Heart left ventricle (tissue), 16 donors: ENCODE data around the gene MED12L. TPM values are rescaled to one million over a fixed set of nuclear protein-coding genes. Genes with fewer than 3 reads are reported as not detected.

Experiments used
- ATAC-seq, 4 donors: fragments of 200-7000 bp; cut with Tn5 transposase; one replicate each; pipeline ENCODE4 v1.9.1; 2020 to 2022; ENCODE audit warnings: moderate library complexity in 4 of 4, mild to moderate bottlenecking in 3 of 4, moderate number of reproducible peaks in 1 of 4
- DNase-seq, 5 donors: peaks; one replicate each; pipeline ENCODE4 v3.0.0-alpha.2; 2020
- H3K27ac ChIP-seq, 12 donors: fragments of 200-600 bp; sonication (generic) in 4 of 12; one replicate each; pipeline versions ENCODE4 v1.5.0 to v1.8.0; 2016 to 2022; ENCODE audit warnings: mild to moderate bottlenecking in 2 of 12
- H3K27me3 ChIP-seq, 9 donors: fragments of 200-600 bp; sonication (generic) in 2 of 9; one replicate each; pipeline versions ENCODE4 v1.5.1 to v1.8.0; 2016 to 2022; ENCODE audit warnings: mild to moderate bottlenecking in 3 of 9
- H3K36me3 ChIP-seq, 9 donors: fragments of 200-600 bp; sonication (generic) in 2 of 9; one replicate each; pipeline versions ENCODE4 v1.5.0 to v1.8.0; 2018 to 2022; ENCODE audit warnings: mild to moderate bottlenecking in 2 of 9
- H3K4me1 ChIP-seq, 12 donors: fragments of 200-600 bp; sonication (generic) in 4 of 12; one replicate each; pipeline versions ENCODE4 v1.5.0 to v1.8.0; 2016 to 2022; ENCODE audit warnings: mild to moderate bottlenecking in 3 of 12
- H3K4me3 ChIP-seq, 12 donors: fragments of 200-600 bp; sonication (generic) in 4 of 12; one replicate each; pipeline versions ENCODE4 v1.5.0 to v1.8.0; 2017 to 2022; ENCODE audit warnings: mild to moderate bottlenecking in 9 of 12, moderate library complexity in 4 of 12
- H3K9me3 ChIP-seq, 12 donors: fragments of 200-600 bp; sonication (generic) in 4 of 12; one replicate each; pipeline versions ENCODE4 v1.5.0 to v1.8.0; 2016 to 2022; ENCODE audit warnings: mild to moderate bottlenecking in 1 of 12
- POLR2A ChIP-seq, 2 donors: fragments of 450-650 bp; IDR thresholded peaks; one replicate each; pipeline ENCODE4 v1.6.1; 2017; ENCODE audit warnings: antibody characterized with exemption in 2 of 2, mild to moderate bottlenecking in 2 of 2, moderate library complexity in 2 of 2
- WGBS, 4 donors: extraction: QIAGEN DNeasy Blood & Tissue Kit in 2 of 4; methylation state at CpG; one replicate each; pipeline versions ENCODE4 v1.1.5 to v1.1.7; 2013 to 2018; 5-methylcytosine and 5-hydroxymethylcytosine counted together
- intact Hi-C, 10 donors: fragments of 100-400 bp; cut with DNase I; formaldehyde crosslinking; loops; one replicate each; pipeline versions ENCODE4 v1.11.1 to v1.14.2; 2022
- polyA plus RNA-seq, 2 donors: library from polyadenylated mRNA; stranded (reverse); fragments of 200-250 nt; gene quantifications; one replicate each; pipeline ENCODE4 v1.2.3, GENCODE V29; 2013
- total RNA-seq, 9 donors: library from RNA; depleted of rRNA in 2 of 9; stranded (reverse); fragments of >200 nt in 2 of 9; fragmentation: NEBNext Ultra II Directional in 3 of 9; extraction: Animal tissue kit (Norgen Biotek cat#: 25700) in 3 of 9; gene quantifications; one replicate each; pipeline versions ENCODE4 v1.1.0 to v1.2.4, GENCODE V29; 2016 to 2023
- TF ChIP-seq, protein P1 (sequence below), 12 donors: fragments of 200-600 bp; sonication (generic) in 4 of 12; IDR thresholded peaks; one replicate each; pipeline versions ENCODE4 v1.5.0 to v1.8.0; 2018 to 2022; ENCODE audit warnings: antibody characterized with exemption in 12 of 12, mild to moderate bottlenecking in 5 of 12
- donor health status: ischemic (EF 13 %, LVEDD 7.1; RV severe dilation, severe dysfunction).
- donor health status: healthy with polysubstance abuse.
- donor health status: DM: no; HTN: yes; CAD: no.
- donor health status: DM: no; HTN: no; CAD: no.
- donor health status: ischemic (EF 25% LVEDD 6.9; RV normal size, moderate dysfunction).
- donor health status: ischemic (EF 25% LVEDD 5.7; RV mildly dilated, moderate dysfunction).
- donor health status: healthy.
- donor health status: DM: yes; HTN: yes; CAD: no.
- donor health status: ischemic (EF 35%, LVEDD 5.7; RV mildly dilated, moderate dysfunction).
- donor health status: nonischemic (EF 11% LVEDD 7.7; RV severe dilation, severe dysfunction).
- donor health status: DM: yes; HTN: yes; CAD: no.
- donor health status: PGD.
- donor health status: ischemic (EF 29% LVEDD 5.4; RV normal size, mild dysfunction).
- donor health status: nonischemic (EF 23%, LVEDD 6.1; RV moderate dilation, normal function).

Gene MED12L
- total and polyA plus RNA-seq, 11 donors, result 0.06 to 2.1 (median 0.39) TPM

DNA sequence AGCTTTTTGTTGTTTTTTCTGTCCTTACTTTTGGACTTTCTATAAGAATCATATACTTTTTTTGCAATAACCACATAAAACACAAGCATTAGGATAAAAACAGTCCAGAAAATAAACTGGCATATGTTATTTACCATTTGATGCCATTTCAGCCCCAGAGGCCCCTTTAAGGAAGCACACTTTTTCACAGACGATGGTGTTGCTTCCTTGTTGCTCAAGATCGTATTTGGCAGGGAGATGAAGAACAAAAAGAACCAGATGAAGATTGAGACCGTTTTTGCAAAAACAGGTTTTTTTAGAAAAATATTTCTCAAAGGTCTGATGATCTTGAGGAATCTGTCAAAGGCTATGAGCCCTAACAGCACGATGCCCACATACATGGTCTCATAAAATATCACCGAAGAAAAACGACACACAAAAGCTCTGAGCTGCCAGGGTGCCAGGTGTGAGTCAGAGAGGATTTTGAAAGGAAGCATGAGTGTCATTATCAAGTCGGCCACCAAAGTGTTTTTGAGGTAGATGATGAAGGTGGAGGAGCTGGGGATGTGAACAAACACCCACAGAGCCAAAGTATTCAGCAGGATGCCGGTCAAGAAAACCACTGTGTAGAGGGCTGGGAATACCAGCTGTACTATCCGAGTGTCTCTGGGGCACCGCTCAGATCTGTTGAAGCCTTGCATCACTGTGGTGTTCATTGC, 243.0 kb downstream of the MED12L start:
- Histone ChIP-seq H3K36me3 (no peaks in the 10 kb centered on the region), H3K27ac (peak overlapping the region in 4 of 12 donors; percentile 20 to 72 (median 24)), H3K4me3 (peak overlapping the region in 9 of 12 donors; percentile 0 to 56 (median 17)), H3K4me1 (peaks cover 0 to 42% (median 0%) of the 10 kb centered on the region in 12 donors), H3K27me3 (no peaks in the 10 kb centered on the region), H3K9me3 (no peaks in the 10 kb centered on the region)
- ATAC-seq (peak in 3 of 4 donors; percentile 26 to 54 (median 46)), DNase-seq (no peak)
- 64 to 65% (median 64%) methylated on average over 10 of the region's 10 CpGs for WGBS, 4 donors
- TF ChIP-seq POLR2A (IDR thresholded peaks at IDR 0.05), result no peak
- TF ChIP-seq, protein P1, sequence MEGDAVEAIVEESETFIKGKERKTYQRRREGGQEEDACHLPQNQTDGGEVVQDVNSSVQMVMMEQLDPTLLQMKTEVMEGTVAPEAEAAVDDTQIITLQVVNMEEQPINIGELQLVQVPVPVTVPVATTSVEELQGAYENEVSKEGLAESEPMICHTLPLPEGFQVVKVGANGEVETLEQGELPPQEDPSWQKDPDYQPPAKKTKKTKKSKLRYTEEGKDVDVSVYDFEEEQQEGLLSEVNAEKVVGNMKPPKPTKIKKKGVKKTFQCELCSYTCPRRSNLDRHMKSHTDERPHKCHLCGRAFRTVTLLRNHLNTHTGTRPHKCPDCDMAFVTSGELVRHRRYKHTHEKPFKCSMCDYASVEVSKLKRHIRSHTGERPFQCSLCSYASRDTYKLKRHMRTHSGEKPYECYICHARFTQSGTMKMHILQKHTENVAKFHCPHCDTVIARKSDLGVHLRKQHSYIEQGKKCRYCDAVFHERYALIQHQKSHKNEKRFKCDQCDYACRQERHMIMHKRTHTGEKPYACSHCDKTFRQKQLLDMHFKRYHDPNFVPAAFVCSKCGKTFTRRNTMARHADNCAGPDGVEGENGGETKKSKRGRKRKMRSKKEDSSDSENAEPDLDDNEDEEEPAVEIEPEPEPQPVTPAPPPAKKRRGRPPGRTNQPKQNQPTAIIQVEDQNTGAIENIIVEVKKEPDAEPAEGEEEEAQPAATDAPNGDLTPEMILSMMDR (IDR thresholded peaks at IDR 0.05), result no peak
- intact Hi-C loops, result loop anchor here in 3 of 10 donors (5.0 kb wide), 2 partner anchors 101 to 161 kb away; no protein-coding TSS in a partner anchor

DNA sequence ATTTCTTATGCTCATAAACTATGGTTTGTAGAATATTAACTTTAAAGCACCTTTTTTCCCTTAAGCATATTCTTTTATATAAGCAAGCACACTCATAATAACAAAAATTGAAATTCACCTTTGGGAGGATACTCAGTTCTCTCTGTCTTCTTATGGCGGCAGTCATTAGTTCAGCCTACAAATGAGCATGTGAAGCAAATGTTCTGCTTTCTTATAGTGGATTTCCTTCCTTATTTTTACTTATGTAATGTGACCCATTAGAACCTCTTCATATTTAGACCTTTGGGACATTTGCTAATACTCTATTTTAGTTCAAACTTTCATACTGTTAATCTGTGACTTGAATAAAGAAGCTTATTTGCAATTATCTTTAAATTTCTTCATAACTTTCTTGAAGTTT, 243.9 kb downstream of the MED12L start, which contains the start of gene P2RY13:
TSS of gene P2RY13 (minus strand) at position 187 of the 400 bp plus-strand sequence. CDS start at position 166, 21 bp downstream.
- ATAC-seq (no peak), DNase-seq (no peak)
- Histone ChIP-seq H3K4me1 (peaks cover 0 to 42% (median 0%) of the 10 kb centered on the region in 12 donors), H3K27ac (peak within 1 kb of the TSS in 4 of 12 donors; percentile 20 to 72 (median 24)), H3K9me3 (no peaks in the 10 kb centered on the region), H3K4me3 (peak within 1 kb of the TSS in 9 of 12 donors; percentile 0 to 56 (median 17)), H3K27me3 (no peaks in the 10 kb centered on the region), H3K36me3 (no peaks in the 10 kb centered on the region)
- intact Hi-C loops, result loop anchor here in 3 of 10 donors (5.0 kb wide), 2 partner anchors 102 to 162 kb away; no protein-coding TSS in a partner anchor
- TF ChIP-seq, protein P1 (IDR thresholded peaks at IDR 0.05), result no peak
- no peak for TF ChIP-seq POLR2A (IDR thresholded peaks at IDR 0.05)
- 80 to 91% (median 86%) methylated on average over 1 of the region's 1 CpG for WGBS, 4 donors

DNA sequence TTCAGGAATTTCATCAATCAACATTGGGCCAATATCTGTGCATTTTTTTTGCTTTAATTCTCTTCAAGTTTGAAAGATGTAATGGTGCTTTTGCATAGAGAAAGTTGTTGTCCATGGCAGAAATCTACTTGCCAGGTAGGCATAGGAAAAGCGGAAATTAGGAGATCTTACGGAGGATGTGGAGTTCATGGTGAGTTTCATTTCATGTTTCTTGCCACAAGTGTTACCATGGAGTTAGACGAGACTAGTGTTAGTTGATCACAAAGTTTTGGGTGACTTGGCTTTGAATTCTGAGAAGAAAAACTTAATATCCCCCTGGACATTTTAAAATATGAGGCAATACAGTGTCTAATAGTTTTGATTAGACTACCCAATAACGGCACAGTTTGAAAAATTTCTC, 244.9 kb downstream of the MED12L start:
- Histone ChIP-seq H3K9me3 (no peaks in the 10 kb centered on the region), H3K27ac (peak overlapping the region in 1 of 12 donors; percentile 72), H3K27me3 (no peaks in the 10 kb centered on the region), H3K4me1 (peaks cover 0 to 42% (median 0%) of the 10 kb centered on the region in 12 donors), H3K4me3 (peak overlapping the region in 1 of 12 donors; percentile 1), H3K36me3 (no peaks in the 10 kb centered on the region)
- intact Hi-C loops, result no loop called here
- no peak for DNase-seq
- no peak for ATAC-seq
- TF ChIP-seq POLR2A (IDR thresholded peaks at IDR 0.05), result no peak
- TF ChIP-seq, protein P1 (IDR thresholded peaks at IDR 0.05), result no peak
- 71 to 92% (median 79%) methylated on average over 4 of the region's 4 CpGs for WGBS, 4 donors

DNA sequence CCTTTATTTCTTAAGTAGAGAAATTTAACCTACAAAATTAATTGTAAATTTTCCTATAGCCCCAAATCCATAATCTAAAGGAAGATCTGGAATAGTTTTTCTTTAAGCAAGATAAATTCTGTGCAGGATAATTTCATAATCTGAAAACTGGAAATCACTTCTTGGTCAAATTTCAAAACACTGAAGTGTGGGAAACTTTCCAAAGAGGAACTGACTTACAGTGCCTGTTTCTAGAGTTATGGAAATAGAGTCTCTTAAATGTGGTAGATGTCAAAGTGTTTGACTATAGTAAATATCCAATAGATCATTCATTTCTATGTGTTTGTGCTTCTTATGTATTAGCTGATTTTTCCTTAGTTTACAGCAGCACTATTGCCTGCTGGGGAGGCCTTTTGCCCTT, 245.4 kb downstream of the MED12L start:
- H3K27ac ChIP-seq, result peak overlapping the region in 1 of 12 donors; percentile 72

More for the DNA sequence above, 245.4 kb downstream of the MED12L start:
- no peak for TF ChIP-seq POLR2A (IDR thresholded peaks at IDR 0.05)
- TF ChIP-seq, protein P1 (IDR thresholded peaks at IDR 0.05), result no peak
- intact Hi-C loops, result no loop called here
- no peak for DNase-seq
- Histone ChIP-seq H3K36me3 (no peaks in the 10 kb centered on the region), H3K27me3 (no peaks in the 10 kb centered on the region), H3K9me3 (no peaks in the 10 kb centered on the region), H3K4me3 (no peak overlapping the region), H3K4me1 (peaks cover 0 to 42% (median 0%) of the 10 kb centered on the region in 12 donors)
- ATAC-seq, result no peak
